Kidney (tissue), 14 donors: ENCODE results near the gene PRRX1. TPM values are rescaled to one million over a fixed set of nuclear protein-coding genes. Genes with fewer than 3 reads are reported as not detected.

Experiments
- DNase-seq, 5 donors: peaks; one replicate each; pipeline ENCODE4 v3.0.0-alpha.2; 2013 to 2020
- FAIRE-seq: peaks from 2 replicates; lab custom pipeline; 2012; peaks lifted over from hg19 to GRCh38; lab: Jason Lieb, UNC
- H3K27ac ChIP-seq, 2 donors: one replicate each; pipeline ENCODE4 v1.7.0; 2013; ENCODE audit warnings: low read depth in 2 of 2, low read length in 2 of 2, inconsistent platforms in 1 of 2
- H3K27me3 ChIP-seq: one replicate; pipeline ENCODE4 v1.7.1; 2013; ENCODE audit warnings: low read length, inconsistent platforms; ENCODE audit not compliant: control insufficient read depth, insufficient read depth
- H3K36me3 ChIP-seq, 3 donors: one replicate each; pipeline versions ENCODE4 v1.7.0 to v1.7.1; 2013; ENCODE audit warnings: low read length in 3 of 3, control low read depth in 1 of 3, inconsistent platforms in 1 of 3; ENCODE audit not compliant: insufficient read depth in 3 of 3, control insufficient read depth in 2 of 3
- H3K4me1 ChIP-seq, 3 donors: one replicate each; pipeline versions ENCODE4 v1.7.0 to v1.7.1; 2013; ENCODE audit warnings: low read length in 3 of 3, inconsistent platforms in 1 of 3, low read depth in 1 of 3; ENCODE audit not compliant: control insufficient read depth in 2 of 3, insufficient read depth in 2 of 3
- H3K4me3 ChIP-seq, 3 donors: one replicate each; pipeline versions ENCODE4 v1.7.0 to v1.8.1; 2013; ENCODE audit warnings: low read length in 3 of 3, control low read depth in 1 of 3, inconsistent platforms in 1 of 3
- H3K9ac ChIP-seq, 3 donors: one replicate each; pipeline versions ENCODE4 v1.7.0 to v1.7.1; 2013; ENCODE audit warnings: low read length in 3 of 3, control low read depth in 1 of 3, inconsistent platforms in 1 of 3
- H3K9me3 ChIP-seq, 3 donors: one replicate each; pipeline versions ENCODE4 v1.7.0 to v1.7.1; 2013; ENCODE audit warnings: low read length in 3 of 3, control low read depth in 1 of 3, inconsistent platforms in 1 of 3; ENCODE audit not compliant: control insufficient read depth in 2 of 3, insufficient read depth in 1 of 3
- CTCF ChIP-seq: IDR thresholded peaks from 3 replicates; pipeline ENCODE4 v1.5.1; 2012; ENCODE audit warnings: mild to moderate bottlenecking, moderate library complexity, borderline replicate concordance; ENCODE audit not compliant: insufficient read depth; ENCODE audit errors: extremely low read depth
- intact Hi-C: fragments of 100-400 bp; cut with DNase I; formaldehyde crosslinking; loops from one replicate; pipeline ENCODE4 v1.11.1; 2022
- polyA plus RNA-seq: library from polyadenylated mRNA; stranded (reverse); fragments of 350-450 nt; fragmentation: Illumina TruSeq; extraction: RNeasy Lipid Tissue Mini Kit (QIAGEN cat#74804); gene quantifications from one replicate; pipeline ENCODE4 v1.2.3, GENCODE V29; 2014; ENCODE audit warnings: low read depth, low replicate concordance; ENCODE audit not compliant: insufficient read depth
- total RNA-seq: library from RNA; stranded (reverse); fragmentation: NEBNext Ultra II Directional; extraction: Animal tissue kit (Norgen Biotek cat#: 25700); gene quantifications from one replicate; pipeline ENCODE4 v1.2.1, GENCODE V29; 2021
- donor health status: control.
- donor health status: control.
- donor health status: control.
- donor health status: control.
- donor health status: control.
- donor health status: DM: yes; HTN: yes; CAD: no.
- donor health status: Normal renal cell carcinoma (clear cell type).

The PRRX1 gene
- total and polyA plus RNA-seq, 2 donors from 2014 or later: 0.67 to 8.1 TPM

- Histone ChIP-seq H3K4me1 (no peaks in the 10 kb centered on the region), H3K4me3 (no peak overlapping the region), H3K9ac (no peak overlapping the region), H3K27me3 (no peaks in the 10 kb centered on the region), H3K9me3 (no peaks in the 10 kb centered on the region), H3K27ac (no peak overlapping the region), H3K36me3 (no peaks in the 10 kb centered on the region)
- intact Hi-C loops: no loop called here
- TF ChIP-seq CTCF: no peak
- no peak for FAIRE-seq
- peak in 1 of 5 donors; percentile 4 for DNase-seq
Measured at GRCh38 chr1:170694172-170694926, 30.4 kb downstream of the PRRX1 start.

GRCh38 chr1:170695955-170696590 is 32.1 kb downstream of the PRRX1 start:
- DNase-seq (no peak), FAIRE-seq (no peak)
- no peak overlapping the region for H3K9ac ChIP-seq
- TF ChIP-seq CTCF: no peak
- no peak overlapping the region for H3K27ac ChIP-seq
- H3K27me3 ChIP-seq: no peaks in the 10 kb centered on the region
- H3K9me3 ChIP-seq: no peaks in the 10 kb centered on the region
- intact Hi-C loops: no loop called here
- no peaks in the 10 kb centered on the region for H3K36me3 ChIP-seq
- H3K4me1 ChIP-seq: no peaks in the 10 kb centered on the region
- H3K4me3 ChIP-seq: no peak overlapping the region

- FAIRE-seq (no peak), DNase-seq (no peak)
- intact Hi-C loops: no loop called here
- no peaks in the 10 kb centered on the region for H3K9me3 ChIP-seq
- H3K27ac ChIP-seq: no peak overlapping the region
- no peaks in the 10 kb centered on the region for H3K4me1 ChIP-seq
- no peak overlapping the region for H3K4me3 ChIP-seq
- no peaks in the 10 kb centered on the region for H3K36me3 ChIP-seq
- H3K9ac ChIP-seq: no peak overlapping the region
- TF ChIP-seq CTCF: no peak
- no peaks in the 10 kb centered on the region for H3K27me3 ChIP-seq
Measured at GRCh38 chr1:170696591-170697290, 32.8 kb downstream of the PRRX1 start.
